NK-92 (cell line): ENCODE results near the gene RPS3.
"Not testable (repeated sequence)": the region's sequence is repeated elsewhere in the genome, so short reads cannot be mapped to it uniquely, and the experiment has no call there.

Source experiments
- DNase-seq: peaks from one replicate; lab custom pipeline; 2025; ENCODE audit not compliant: unreplicated experiment; lab: John Stamatoyannopoulos, UW

The RPS3 gene

DNA sequence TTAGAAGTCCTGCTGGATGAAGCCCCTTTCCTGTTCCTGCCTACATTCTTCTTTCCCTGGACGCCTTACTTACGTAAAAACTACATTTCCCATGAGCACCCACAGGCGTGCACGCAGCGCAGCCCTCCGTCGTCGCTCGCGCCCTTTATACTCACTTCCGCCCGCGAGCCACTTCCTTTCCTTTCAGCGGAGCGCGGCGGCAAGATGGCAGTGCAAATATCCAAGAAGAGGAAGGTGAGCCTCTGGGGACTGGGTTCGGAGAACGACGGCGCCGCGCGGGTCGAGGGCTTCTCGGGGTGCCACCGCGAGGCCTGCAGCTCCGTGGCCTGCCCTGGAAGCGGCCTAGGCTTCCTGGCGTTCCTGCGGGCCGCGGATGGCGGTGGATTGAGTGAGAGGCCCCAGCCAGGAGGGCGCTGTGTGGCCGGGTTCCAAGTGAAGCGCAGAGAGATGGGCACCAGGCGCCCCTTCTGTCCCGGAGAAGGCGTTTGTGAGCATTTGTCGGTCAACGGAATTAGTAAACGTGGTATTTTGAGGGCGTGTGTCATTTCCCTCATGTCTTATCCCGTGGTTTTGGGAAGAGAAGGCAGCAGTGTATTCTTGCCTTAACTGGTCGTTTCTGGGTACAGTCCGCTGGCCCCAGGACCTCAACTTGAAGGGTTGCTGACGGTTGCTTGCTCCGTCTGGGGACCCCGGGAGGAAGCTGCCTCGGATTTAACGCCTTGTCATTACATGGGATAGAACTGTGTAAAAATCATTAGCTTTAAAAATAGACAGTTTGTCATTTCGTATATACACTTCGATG lies at the start of gene RPS3:
RPS3 (plus strand) TSS at position 175 of the 802 bp plus-strand sequence; CDS start at position 205, 30 bp downstream.
- no peak for DNase-seq

DNA sequence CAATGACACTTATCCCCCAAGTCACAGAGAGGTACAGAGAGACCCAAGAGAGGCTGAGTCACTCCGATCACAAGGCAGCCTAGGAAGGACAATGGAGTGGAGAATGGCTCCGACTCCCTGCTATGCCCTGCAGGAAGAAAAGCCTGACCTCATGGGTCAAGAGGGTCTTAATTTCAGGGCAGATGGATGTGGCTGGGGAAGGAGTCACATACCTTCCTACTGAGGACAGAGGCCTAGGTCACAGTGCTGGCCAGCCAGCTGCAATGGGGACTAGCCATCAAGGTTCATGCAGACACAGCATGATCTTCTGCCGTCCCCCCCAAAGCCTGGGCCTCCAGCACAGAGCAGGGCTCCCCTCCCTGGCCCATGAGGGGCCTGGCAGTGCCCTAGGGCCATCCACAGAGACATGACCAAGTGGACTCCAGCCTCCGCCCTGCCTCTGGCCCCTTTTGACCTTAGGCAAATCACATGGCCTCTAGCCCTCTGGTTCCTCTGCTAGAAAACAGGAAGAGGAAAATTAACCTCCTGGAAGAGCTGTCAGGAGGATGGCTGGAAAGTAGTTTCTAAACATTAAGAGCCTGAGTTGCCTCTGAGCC lies 49.7 kb upstream of the RPS3 start:
- DNase-seq = no peak

GRCh38 chr11:75350122-75350742 lies 49.1 kb upstream of the RPS3 start:
- DNase-seq = no peak

- no peak for DNase-seq
Observed at GRCh38 chr11:75350743-75351540, 48.4 kb upstream of the RPS3 start.

GRCh38 chr11:75351541-75351790 lies 47.9 kb upstream of the RPS3 start, which contains the start of gene ARRB1:
Gene ARRB1 (minus strand): TSS chr11:75351661. CDS start chr11:75351607, 54 bp downstream.
- no peak for DNase-seq

GRCh38 chr11:75351791-75352587 lies 47.3 kb upstream of the RPS3 start:
- no peak for DNase-seq

DNA sequence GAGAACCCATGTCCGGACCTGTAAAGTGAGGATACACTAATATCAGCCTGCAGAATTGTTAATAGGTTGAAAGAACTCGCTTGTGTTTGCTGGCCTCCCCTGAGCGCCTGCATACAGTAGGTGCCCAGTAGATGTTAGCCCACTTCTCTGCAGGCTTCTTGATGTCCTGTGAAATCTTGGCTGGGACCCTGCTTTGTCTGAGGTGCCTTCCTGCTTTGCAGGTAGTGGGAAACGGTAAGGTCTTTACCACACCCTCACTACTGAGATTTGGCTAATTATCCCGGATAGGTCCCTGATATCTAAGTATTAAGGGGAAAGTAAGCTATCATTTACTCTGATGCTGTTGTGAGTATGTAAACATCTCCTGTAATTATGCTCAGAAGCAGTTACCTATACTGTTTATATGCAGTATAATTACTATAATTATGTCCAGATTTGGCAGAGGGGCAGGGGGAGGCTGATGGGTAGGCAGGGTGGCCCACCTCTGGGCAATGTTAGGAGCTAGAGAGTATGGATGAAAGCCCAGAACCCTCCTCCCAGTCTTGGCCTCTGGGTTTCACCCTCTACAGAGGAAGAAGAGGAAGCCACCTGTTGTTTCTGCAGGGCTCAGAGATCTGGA lies 46.6 kb upstream of the RPS3 start:
- DNase-seq = no peak

DNA sequence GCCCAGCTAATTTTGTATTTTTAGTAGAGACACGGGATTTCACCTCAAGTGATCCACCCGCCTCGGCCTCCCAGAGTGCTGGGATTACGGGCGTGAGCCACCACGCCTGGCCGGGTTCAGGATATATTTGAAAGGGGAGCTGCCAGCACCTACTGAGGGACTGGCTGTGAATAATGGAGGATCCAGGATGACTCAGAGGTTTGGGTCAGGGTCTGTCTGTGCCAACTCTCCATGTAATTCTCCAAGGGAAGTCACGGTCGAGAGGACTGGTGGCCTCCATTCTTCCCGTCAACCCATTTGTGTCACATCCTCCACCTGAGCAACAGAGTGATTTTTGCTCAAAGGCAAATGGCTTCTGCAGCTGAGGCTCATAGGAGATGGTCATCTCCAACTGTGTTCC lies 44.3 kb upstream of the RPS3 start:
- DNase-seq = no peak

DNA sequence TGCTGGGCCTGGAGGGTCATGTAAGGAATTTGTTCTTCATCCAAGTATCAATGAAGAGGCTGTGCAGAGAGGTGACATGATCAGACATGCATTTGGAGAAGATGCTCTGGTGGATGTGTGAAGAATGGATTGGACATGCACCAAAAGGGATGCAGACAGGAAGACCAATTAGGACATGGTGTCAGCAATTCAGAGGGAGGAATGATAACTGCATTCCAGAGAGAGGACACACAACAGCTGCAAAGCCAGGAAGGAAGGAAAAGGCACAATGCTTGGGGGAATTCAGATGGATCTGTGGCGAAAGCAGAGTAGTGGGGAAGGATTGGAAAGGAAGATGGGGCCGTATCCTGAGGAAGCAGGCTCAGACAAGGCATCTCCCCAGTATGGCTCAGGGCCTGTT lies 42.7 kb upstream of the RPS3 start:
- no peak for DNase-seq

DNA sequence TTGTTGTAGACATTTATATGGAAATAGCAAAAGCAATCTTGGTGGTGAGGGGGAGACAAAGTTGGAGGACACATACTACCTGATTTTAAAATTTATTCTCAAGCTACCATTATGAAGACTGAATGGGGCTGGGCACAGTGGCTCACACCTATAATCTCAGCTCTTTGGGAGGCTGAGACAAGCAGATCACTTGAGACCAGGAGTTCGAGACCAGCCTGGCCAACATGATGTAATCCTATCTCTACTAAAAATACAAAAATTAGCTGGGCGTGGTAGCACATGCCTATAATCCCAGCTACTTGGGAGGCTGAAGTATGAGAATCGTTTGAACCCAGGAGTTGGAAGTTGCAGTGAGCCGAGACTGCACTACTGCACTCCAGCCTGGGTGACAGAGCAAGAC lies 37.0 kb upstream of the RPS3 start:
- not testable (repeated sequence) for DNase-seq

DNA sequence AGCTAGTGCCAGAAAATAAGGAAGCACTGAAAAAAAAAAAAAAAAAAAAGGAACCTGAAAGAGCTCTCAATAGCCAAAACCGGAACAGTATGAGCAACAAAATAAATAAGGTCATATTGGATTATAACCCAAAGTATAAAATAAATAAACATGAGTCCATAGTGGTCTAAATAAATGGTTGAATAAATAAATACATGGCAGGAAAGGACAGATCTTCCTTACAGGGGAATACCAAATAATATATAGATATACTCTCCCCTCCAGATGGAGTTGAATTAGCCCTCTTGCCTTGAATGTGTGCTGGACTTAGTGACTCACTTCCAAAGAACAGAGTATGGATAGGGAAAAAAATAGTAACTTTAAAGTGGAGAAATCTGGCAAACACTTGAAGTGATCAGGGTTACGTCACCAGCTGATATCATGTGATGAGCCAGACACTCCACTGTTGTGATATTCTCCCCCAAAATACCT lies 33.6 kb upstream of the RPS3 start:
- no peak for DNase-seq

GRCh38 chr11:75366826-75367225 lies 32.5 kb upstream of the RPS3 start:
- DNase-seq = not testable (repeated sequence)

DNA sequence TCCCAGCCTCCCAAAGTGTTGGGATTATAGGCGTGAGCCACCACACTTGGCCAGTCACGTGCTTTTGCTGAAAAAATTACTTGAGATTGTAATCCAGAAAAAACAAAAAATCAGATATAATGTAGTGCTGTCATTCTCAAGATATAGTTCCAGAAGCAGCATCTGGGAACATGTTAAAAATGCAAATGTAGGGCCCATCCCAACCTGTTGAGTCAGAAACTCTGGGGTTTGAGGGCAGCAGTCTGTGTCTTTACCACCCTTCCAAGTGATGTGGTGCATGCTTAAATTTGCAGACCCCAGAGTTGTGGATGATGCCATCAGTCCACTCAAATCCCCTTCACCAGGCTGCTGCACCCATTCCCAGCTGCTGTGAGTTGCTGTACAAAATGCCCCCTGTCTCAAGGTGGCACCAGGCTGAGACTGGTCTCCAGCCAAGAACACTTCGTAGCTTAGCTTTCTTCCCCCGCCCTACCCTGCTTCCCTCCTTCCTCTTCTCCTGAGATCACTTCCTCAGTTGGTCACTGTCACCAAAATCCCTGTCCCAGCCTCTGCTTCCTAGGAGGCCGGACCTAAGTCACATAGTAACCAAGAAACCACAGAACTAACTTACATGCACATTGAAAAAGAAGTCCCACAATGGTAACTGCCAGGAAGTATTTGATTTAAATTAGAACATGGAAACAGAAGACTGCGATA lies 29.6 kb upstream of the RPS3 start:
- no peak for DNase-seq

GRCh38 chr11:75371949-75372876 lies 27.1 kb upstream of the RPS3 start:
- no peak for DNase-seq

DNA sequence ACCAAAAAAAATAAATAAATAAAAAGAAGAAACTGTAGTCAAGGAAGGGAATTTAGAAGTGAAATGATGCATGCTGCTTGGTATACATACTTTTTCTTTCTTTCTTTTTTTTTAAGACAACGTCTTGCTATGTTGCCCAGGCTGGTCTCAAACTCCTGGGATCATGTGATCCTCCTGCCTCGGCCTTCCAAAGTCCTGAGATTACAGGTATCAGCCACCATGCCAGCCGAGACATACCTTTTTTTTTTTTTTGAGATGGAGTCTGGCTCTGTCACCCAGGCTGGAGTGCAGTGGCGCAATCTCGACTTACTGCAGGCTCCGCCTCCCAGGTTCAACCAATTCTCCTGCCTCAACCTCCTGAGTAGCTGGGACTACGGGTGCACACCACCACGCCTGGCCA lies 26.1 kb upstream of the RPS3 start:
- no peak for DNase-seq

DNA sequence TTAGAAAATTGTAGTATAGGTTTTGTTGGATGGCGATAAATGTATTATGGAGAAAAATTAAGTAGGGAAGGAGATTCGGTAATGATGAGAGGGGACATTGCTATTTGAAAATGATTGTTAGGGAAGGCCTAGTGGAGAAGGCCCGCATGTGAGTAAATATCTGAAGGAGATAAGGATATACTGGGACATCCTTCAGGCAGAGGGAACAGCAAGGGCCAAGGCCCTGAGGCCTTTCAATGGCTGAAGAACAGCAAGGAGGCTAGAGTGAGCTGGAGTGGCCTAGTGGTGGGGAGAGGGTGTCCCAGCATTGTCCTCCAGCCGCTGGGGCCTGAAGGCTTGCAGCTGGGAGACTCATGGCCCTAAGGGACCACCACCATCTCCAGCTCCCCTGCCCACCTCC lies 24.7 kb upstream of the RPS3 start:
- DNase-seq = no peak

- DNase-seq = no peak
Observed at GRCh38 chr11:75375626-75376025, 23.7 kb upstream of the RPS3 start.

GRCh38 chr11:75376175-75376574 lies 23.1 kb upstream of the RPS3 start:
- DNase-seq = no peak

- DNase-seq = not testable (repeated sequence)
Observed at GRCh38 chr11:75378776-75379175, 20.5 kb upstream of the RPS3 start.
